GM18502 (cell line): ENCODE results near the gene PMP22.
A peak's percentile ranks its signal among the peaks of the same experiment; 100 is the strongest.

Source experiments
- ATAC-seq: cut with Tn5 transposase; IDR thresholded peaks from one replicate; pipeline ENCODE4 v1.9.1; 2021; ENCODE audit warnings: mild to moderate bottlenecking; ENCODE audit not compliant: unreplicated experiment, poor library complexity

Gene PMP22

DNA sequence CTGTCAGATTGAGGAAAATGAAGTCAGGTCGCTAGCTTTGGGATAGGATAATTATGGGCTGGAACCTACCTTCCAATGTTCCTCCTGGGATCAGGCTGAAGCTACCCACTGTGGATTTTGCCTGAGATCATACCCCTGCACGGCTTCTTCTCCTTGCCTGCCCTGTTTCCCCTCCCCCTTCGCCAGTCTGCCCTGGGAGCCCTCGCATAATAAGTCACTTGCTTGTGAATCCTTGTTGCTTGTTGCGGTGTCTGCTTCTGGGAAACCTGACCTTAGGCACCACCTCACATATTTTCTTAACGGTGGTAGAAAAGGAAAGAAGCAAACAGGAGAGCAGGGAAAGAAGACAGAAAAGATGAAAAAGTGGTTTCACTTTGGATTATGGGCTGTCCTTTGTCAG is 13.3 kb upstream of the PMP22 start:
- no peak for ATAC-seq

DNA sequence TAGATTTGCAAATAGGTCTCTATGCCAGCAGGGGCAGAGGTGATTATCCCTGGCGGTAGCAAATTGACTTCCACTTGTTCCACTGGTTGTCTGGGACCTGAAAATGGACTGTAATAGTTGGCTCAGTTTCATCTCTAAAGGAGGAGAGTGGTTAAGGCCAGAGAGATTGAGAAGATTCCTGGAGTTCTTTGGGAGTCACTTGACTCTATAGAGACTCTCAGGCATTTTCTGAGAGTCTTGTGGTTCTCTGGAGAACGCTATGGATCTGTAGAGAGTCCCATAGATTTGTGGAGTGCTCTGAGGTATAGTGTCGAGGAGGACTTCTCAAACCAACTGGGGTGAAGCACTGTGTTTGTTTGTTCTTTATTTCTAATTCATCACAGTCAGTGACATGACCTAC is 8.9 kb upstream of the PMP22 start:
- ATAC-seq: no peak

DNA sequence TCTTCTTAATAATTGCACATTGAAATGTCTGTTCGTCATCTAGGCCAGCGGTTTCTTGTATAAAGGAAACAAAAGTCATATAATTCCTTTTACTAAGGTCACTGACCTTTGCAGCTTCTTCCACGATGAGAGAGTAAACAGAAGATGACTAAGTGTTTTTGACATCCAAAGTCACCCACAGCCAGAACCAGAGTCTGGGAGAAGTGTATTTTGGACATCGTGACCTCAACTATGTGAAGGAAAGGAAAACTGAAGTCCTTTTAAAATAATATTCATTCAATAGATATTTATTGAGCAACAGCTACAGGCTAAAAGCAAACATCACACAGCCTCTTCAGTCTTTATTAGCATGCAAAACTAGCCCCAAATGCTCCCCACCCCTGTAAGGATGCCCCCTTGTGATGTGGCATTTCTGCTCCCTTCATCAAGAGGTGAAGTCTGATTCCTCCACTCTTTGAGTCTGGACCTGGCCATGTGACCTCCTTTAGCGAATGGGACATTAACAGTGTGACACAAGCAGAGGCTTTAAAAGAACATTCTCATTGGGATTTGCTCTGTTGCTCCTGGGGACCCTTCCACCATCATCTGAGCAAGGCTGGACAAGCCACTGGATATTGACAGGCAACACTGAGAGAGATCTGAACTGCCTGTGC is 8.1 kb upstream of the PMP22 start:
- ATAC-seq: no peak

DNA sequence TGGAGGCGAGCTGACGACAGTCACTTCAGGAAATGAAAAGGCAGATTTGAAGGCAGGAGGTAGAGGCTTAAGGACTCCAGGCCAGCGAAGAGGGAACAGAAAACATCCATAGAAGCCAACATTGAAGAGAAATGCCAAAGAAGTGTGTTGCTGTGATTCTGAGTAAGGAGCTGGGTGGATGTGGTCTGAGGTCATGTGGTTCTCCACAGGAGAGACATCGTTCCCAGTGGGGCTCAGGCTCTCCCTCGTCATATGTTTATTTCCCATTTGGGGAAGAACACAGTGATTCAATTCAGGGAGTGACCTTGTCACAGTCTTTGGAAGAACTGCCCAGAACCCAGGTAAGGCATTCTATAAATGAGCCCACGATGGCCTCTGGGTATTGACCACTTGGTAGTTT is 6.6 kb upstream of the PMP22 start:
- ATAC-seq: no peak

DNA sequence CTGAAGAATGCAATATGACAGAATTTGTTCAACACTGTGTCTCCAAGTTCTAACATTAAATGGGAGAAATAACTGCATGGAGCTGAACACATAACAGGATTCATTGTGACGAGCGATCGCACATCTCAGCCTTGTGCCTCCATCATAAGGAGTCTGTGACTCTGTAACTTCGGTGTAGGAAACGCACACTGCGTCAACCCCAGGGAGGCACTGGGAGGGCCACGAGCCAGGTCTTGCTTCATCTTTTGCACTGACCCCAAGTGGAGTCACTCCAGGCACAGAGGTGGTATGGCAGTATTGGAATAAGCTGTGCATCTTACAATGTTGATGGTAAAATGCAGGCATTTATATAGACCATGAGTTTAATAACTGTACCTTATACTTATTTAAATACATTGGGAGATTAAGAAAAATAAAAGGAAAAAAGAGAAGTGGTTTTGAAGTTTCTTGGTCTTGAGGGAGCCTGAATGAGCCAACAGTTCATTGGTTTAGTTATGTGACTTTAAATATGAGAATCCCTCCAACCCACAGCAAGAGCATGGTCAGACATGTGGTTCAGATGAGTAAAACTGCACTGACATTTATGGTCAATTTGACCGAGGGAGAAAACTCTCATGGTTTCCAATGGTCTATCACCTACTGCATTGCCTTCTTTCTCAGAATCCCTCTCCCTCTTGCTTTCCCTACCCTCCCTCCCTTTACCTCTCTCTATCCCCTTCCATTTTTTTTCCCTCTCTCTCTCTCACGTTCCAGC is 5.7 kb upstream of the PMP22 start:
- ATAC-seq: no peak

DNA sequence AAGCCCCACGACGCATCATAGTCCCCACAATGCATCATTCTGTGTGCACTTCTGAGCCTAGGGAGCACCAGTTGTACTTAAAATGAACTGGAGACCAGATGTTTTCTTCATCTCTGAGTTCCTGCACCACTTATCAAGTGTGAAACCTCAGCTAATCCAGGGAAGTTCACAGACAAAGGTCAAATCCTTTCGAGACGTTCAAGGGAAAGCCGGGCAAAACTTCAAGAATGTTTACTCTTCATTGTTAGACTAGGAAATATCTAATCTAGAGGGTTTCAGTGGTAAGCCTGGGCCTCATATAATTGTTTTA is 4.6 kb upstream of the PMP22 start:
- no peak for ATAC-seq

DNA sequence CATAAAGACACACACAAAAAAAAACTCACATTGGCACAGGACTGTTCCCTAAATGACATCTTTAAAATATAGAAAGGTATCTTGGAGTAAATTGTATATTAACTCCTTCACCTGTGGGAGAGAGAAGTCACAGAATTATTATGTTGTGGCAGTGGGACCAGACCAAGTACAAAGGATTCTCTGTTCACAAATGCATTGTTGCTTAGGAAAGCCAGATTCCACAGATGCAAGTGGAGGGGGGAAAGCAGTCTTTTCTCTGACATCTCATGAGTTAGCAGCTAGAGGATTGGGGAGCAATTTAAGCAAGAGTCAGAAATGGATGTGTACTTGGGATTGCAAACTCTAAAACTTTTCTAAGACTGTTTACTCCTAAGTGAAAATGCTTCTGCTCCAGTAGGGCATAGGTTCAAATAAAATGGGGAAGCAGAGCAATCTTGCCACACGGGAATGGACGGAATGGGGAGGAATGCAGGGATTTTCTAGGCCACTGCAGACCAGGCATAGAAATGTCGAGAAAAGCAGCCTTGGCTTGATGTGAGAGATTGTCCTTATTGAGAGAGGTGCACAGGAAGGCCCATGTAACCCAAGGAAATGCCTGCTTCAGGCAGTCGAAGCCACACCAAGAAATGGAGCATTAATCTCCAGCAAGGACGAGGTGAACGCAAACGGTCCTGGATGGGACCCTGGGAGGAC is 4.1 kb upstream of the PMP22 start:
- no peak for ATAC-seq

DNA sequence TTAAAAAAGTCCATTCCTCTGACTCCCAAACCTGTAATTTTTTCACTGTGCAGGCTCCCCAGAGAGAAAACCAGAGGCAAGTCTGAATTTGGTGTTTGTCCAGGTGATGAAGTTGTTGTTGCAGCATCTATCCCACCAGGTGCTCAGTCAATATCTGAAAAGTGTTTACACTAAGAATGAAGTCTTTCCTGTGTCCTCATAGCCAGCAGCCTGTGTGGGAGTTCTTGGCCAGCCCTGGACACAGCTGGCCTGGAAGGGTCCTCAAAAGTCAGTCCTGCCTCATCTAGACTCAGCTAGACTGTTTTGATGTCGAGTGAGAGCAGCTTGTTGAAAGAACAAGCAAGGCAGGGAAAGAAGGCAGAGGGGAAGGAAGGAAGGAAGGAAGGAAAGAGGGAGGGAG is 3.3 kb upstream of the PMP22 start:
- ATAC-seq: no peak

DNA sequence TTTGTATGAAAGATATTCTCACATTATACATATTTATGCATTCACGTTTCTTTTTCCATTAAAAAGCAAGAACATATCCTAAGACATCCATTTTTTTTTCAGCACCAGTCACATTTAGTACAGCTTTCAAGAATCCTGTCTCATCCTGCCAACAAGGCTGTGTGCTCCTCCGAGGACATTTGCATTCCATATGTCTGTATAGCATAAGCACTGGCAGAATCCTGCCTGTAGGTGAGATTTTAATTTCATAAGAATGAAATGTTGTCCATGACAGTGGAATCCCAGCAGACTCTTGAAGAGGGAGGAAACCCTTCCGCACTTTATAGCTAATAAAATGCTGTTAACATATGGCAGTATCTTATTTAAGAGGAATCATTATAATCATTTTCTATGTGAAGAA is 2.9 kb upstream of the PMP22 start:
- ATAC-seq: no peak

DNA sequence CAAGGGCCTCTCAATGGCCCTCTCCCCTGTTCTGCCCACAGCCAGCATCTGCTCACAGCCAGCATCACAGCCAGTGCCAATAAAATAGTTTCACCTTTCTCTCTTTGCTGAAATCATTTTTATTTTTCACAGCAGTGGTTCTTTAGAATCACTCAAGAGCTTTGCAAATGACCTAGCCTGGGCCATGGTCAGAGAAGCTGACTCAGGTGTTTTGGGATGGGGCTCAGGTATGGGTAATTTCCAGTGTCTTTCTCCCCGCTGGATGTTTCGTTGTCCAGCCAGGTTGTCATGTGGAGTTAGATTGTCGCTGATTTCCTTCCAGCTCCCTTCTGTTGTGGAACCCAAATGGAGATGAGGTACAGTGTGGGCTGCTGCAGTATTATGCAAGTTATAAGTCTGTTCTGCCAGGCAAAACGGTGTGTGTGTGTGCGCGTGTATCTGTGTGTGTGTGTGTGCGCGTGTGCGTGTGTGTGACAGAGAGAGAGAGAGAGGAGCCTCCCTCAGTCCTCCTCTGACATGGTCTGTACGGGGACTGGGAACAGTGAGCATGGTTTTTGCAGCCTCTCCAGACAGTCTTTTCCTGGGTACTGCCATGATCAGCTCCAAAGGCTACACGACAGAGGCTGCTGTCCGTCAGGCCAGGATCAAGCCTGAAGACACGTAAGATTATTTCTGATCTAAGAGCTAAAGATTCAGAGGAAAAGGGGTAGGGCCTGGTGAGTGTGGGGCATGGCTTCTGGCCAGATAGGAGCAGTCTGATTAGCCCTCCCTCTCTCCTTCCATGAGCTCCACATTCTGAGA is 1.4 kb upstream of the PMP22 start:
- ATAC-seq: no peak

DNA sequence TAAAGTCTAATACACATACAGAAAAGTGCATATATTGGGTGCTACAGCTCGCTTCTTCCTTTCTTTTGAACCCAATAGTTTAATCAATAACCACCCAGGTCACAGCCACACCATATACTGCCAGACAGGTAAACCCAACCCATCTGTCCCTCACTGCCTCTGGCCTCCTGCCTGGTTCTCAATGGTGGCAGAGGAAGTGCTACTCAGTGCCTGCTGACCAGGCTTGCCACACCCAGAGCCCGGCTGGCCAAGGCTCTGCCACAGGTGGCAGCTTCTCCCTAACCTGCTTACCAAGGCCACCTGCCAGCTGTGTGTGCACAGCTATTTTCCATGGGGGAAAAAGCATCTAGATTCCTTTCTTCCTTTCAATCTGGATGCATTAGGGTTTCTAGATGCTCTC is 584 bp downstream of the PMP22 start:
- ATAC-seq: no peak

DNA sequence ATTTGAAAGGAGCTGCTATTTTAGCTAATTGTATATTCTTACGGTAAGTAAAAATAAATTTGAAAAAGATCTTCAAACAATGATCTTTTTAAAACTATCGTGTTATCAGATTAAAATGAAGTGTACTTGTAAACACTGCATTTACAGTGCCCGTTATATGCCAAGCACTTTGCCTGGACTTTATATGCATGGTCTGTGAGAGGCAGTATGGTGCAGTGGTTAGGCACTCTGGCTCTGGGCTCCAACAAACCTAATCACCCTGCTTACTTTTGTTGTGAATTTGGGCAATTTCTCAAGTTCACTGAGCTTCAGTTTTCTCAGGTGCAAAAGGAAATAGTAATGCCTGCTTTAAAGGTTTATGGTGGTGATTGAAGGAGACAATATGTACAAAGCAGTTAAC is 1.4 kb downstream of the PMP22 start:
- no peak for ATAC-seq

DNA sequence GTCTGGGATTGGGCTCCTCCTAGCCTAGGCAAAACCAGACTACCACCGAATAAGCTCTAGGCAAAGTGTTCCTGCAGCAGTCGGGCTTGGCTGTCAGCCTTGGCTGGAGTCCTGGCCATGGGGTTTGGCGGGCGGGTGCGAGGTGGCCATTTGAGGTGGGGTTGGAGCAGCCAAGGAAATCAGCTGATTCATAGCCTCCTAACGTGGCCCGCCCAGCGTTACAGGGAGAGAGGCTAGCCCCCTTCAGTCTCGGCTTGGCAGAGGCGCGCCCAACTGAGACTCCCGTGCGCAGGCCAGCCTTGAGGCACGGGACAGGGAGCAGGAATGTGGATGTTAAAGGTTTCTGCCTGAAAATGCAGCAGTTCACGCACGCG is 1.9 kb downstream of the PMP22 start:
- no peak for ATAC-seq

DNA sequence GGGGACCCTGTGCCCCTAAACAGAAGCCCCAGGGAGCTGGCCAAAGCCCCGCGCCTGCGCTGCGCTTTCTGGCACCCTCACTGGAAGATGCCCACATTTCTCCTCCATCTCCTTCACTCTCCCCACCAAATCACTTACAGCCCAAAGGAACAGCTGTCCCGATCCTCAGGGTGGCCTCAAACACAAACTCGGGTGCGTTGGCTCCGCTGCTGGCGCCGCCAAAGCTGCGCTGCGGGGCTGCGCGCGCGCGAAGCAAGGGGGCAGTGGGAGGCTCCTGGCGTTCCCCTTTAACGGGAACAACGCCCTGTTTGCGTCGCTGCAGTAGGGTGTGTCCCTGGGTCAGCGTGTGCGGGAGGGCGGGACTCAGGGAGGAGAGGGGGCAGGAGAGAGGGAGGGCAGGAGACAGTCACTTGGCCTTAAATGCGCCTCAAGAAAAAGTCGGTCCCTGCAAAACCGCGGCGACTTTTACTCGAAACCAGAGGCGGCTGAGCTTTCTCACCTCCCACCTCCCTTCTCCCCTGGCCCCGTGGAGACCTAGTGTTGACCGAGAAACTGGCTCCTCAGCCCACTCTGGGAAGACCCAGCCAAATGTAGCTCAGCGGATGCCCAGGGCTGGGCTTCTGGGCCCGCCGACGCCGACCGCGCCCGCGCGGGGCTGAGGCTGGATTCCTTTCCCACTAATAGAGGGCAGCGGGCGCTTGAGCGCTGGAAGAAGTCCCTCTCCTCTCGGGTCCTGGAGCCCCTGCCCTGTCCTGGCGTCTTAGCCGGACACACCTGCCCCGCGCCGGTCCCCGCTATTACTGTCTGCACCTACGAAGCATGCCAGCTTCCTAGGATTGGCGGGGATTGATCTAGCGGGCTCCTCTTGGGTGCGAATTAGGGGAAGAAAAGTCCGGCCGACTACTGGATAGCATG is 2.6 kb downstream of the PMP22 start:
- no peak for ATAC-seq

DNA sequence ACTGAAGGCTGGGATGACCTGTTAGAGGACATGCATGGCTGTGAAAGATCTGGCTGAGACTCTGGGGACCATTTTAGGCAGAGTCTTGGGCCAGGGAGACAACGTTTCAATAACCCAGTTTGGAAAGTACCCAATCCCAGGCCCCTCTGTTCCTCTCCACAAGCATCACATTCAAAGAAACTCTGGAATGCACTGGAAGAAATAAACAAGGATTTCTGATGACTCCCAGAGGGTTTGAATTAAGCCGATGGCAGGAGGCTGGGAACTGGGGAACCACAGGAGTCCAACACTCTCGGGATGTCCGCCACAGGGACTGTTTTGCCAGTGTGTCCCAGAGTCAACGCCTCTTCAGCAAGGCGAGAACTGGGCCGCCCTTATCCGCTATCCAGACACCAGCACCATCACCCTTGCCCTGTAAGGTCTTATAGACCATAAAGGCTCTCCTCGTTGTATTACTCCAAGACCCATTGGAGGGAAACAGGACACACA is 3.3 kb downstream of the PMP22 start:
- no peak for ATAC-seq

DNA sequence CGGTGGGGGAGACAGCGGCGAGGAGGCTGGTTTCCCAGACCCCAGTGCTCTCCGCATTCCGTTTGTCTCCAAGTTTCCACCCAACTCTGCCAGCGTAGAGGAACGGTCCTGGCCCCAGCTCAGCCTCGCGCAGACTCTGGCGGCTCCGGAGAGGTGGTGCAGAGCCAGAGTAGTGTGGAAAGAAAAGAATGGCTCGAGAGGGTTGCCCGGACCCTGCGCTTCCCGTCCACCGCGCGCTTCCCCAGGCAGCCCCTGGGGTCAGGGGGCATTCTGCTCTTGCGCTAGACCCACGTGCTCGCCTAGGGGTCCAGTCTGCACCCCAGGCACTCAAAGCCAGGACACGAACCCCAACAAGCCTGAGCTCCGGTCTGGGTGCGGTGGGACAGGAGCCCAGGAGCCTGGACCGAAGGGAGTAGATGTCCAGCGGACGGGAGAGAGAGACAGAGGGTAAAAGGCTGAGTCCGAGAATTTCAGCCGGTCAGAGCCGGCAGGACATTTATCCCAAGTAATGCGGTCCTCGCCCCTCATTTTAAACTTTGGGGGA is 3.8 kb downstream of the PMP22 start:
- ATAC-seq: no peak

DNA sequence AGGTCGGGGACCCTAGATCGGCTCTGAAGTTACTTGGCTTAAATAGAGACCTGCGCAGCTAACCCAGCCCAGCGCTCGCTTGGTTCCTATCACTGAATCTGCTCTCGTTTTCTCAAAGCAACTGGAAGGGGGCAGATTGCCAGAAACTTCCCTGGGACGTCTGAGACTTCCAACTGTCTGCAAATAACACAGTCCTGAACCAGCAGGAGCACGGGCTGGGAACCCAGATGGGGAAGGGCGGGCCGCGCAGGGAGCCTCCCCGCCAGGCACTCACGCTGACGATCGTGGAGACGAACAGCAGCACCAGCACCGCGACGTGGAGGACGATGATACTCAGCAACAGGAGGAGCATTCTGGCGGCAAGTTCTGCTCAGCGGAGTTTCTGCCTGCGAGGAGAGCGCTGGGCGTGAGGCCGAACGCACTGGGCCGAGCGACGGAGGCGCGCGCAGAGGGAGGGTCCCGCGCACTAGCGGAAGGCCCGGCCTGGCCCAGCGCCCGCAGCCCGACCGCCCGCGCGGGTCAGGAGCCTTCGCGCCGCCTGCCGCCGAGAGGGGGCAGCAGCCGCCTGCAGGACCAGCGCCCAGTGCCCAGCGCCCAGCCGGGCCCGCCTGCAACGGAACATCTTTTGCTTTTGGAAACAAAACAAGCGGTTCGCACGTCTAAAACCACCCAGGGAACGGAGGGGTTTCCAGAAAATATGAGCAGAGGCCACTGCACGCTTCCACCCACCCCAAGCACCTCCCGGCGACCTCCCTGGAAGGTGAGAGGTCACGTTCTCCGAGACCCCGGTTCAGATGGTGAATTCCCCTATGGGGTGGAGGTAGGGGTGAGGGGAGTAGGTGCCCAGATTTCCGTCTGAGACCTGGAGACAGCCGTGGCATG is 4.5 kb downstream of the PMP22 start:
- peak; percentile 52 for ATAC-seq

DNA sequence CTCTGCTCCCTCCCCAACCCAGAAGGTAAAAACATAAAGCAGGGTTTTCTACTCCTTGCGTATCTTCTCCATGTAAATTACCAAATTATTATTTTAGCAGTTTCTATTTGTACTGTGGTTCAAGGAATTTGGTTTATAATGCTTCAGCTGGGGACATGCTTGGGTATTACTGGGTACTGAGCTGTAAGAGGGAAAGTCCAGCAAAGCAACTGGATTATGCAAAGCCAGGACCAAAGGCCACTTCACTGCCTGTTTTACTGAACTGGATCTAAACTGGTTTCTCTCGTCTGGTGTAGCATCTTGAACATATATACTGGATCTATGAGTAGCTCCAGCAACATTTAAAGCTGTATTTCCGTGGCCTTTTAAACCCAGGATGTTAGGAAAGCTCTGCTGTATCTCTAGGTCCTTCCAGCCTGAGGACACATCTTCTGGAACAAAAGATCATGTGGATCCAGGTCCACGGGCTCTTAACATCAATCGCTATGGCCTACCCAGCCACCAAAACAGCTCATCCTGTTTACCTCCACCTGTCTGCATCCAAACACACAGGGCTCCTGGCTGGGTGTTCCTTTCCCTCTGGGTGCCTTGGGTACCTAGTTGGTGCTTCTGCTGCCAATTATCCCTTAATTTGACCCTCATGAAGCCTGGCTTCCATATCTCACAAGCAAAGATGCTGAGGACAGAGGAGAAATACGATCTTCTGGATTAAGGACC is 7.2 kb downstream of the PMP22 start:
- ATAC-seq: no peak
